DMS79 (cell line): ENCODE results near the gene P2RX7.
"Not testable (repeated sequence)": the region's sequence is repeated elsewhere in the genome, so short reads cannot be mapped to it uniquely, and the experiment has no call there.

Source experiments
- DNase-seq: peaks from one replicate; lab custom pipeline; 2025; lab: John Stamatoyannopoulos, UW

The P2RX7 gene

DNA sequence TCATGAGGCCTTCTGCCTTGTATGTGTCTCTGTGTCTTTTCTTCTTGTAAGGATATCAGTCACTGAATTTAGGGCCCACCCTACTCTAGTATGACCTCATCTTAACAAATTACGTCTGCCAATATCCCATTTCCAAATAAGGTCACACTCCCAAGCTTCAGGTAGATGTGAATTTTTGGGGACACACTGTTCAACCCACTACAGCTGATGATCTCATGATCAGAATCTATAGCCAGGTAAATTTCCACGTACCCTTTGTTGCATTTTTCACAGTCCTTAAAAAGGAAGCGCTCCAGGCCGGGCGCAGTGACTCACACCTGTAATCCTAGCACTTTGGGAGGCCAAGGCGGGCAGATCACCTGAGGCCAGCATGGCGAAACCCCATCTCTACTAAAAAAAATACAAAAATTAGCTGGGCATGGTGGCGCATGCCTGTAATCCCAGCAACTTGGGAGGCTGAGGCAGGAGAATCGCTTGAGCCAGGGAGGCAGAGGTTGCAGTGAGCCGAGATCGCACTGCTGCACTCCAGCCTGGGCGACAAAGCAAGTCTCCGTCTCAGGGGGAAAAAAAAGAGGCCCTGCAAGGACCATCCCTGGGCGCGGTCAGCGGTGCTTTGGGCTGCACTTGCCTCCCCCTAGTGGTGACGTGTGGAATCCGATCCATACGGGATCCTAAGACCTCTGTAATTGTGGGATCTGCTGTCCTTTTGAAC lies 97.3 kb downstream of the P2RX7 start:
- DNase-seq, result not testable (repeated sequence)

DNA sequence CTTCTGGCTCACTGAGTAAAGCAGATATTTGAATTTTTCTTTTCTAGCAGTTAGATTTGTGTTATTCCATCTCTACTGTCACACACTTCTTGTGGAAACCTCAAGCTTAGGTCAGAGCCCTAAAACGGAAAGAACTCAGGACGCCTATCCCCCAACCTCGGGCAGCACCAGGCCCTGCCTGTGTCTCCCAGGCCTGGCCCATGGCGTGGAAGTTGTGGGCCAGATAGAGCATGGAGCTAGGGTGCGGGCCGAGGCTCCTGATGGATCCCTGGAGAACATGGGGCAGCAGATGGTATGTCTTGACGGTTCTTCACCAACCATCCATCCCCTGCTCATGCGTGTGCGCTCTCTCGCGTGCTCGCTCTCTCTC lies 97.8 kb downstream of the P2RX7 start:
- DNase-seq, result no peak

DNA sequence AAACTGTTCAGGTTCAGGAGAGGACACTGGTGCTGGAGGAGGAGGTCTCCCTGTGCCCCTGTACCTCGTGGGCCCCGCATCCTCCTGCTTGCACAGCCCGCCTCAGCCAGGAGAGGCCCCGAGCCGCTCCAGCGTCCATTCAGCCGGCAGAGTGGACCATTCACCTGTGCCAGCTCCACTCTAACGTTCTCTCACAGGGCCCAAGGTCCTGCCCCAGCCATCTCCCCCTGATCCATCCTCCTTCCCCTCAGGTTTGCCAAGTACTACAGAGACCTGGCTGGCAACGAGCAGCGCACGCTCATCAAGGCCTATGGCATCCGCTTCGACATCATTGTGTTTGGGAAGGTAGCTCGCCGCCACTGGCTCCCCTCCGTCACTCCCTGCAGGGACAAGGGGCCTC lies 99.5 kb downstream of the P2RX7 start:
- no peak for DNase-seq

DNA sequence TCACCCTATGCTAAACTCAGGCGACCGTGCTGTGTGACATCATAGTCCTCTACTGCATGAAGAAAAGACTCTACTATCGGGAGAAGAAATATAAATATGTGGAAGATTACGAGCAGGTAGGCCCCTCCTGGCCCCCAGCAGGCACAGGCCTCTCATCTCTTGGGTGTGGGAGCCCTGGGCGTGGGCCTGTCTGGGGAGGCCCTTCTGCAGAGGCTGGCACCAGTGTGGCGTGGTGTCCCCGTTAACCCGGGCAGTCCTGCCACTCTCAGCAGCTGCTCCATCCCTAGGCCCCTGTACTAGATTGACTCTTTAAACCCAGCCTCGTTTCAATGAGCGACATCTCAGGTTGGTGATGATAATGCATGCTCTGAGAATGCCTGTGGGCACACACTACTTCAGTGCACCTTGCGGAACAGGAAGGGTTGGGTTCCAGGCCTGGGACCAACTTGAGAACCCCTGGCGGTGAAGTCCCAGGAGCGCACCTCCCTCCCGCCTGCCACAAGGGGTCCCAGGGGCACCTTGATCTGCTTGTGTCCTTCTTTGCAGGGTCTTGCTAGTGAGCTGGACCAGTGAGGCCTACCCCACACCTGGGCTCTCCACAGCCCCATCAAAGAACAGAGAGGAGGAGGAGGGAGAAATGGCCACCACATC lies 100.4 kb downstream of the P2RX7 start:
- no peak for DNase-seq

DNA sequence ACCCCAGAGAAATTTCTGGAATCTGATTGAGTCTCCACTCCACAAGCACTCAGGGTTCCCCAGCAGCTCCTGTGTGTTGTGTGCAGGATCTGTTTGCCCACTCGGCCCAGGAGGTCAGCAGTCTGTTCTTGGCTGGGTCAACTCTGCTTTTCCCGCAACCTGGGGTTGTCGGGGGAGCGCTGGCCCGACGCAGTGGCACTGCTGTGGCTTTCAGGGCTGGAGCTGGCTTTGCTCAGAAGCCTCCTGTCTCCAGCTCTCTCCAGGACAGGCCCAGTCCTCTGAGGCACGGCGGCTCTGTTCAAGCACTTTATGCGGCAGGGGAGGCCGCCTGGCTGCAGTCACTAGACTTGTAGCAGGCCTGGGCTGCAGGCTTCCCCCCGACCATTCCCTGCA lies 100.9 kb downstream of the P2RX7 start:
- no peak for DNase-seq

DNA sequence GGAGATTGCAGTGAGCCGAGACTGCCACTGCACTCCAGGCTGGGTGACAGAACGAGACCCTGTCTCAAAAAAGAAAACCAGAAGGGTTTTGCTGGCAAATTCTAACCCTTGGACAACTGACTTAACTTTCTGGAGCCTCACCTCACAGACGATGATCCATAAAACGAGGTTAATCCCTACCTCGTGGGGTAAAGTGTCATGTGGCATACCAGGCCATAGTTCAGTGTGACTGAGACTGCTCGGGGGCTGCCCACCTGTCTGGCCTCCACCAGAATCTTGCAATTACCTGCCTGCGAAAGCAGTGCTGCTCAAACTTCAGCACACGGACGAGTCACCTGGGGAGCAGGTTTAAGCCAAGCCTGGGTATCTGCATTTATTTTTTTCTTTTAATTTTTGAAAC lies 104.1 kb downstream of the P2RX7 start:
- DNase-seq, result no peak

DNA sequence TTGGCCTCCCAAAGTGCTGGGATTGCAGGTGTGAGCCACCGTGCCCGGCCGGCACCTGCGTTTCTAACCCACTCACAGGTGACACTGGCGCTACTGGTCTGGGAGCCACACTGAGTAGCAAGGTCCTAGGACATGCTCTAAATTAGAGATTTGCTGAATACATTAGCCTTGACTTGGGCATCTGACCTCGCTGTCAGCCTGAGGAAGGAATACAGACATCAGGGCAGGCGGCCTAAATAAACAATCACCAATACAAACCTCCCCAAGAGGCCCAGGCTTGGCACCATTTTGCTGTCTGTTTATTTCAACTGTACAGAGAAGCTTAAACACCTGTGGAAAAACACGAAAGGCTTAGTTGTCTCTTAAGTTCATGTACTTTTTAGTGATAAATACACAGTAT lies 104.7 kb downstream of the P2RX7 start:
- no peak for DNase-seq
